NCI-H2107 treated with DMSO at 0.1 percent for 48 hours (cell line): ENCODE measurements around the gene ZNF689.

Source experiments
- DNase-seq: peaks from one replicate; lab custom pipeline; 2025; ENCODE audit not compliant: unreplicated experiment; lab: John Stamatoyannopoulos, UW

Gene ZNF689

GRCh38 chr16:30609926-30610839, at the start of gene ZNF689:
ZNF689 (minus strand) TSS chr16:30610389; CDS start chr16:30610041, 348 bp downstream.
- peak; percentile 93 for DNase-seq

DNA sequence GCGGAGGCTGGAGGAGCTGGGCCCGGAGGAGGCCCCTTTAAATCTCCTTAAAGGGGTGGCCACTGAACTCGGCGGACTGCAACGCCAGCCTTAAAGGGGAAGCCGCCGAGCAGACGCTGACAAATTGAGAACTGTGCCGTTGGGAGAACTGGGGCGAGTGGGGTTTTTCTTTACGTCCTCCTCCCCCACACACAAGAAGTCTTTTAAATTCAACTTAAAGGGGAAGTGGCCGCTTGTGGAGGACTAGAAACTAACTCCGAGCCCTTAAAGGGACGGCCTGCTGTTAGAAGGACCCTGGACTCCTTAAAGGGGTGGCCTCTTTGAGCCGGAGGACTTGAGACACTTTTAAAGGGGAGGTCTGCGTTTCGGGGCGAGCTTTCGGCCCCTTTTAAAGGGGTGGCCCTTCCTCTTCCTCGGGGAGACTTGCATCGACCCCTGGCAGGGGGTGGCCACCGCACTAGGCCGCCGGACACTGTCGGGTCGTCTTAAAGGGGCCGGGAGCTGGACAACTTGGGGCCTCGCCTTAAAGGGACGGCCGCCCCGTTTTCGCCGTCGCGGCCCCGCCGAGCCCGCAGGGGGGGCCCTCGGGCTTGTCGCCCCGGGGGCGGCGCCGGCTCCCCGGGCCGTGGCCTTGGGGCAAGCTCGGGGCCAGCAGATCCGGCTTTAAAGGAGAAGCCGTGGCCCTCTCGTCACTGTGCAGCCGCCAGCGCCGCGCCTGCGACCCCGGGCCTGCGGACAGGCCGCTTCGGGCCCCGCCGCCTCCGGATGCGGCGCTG, 48.7 kb upstream of the ZNF689 start:
- DNase-seq = no peak

- DNase-seq = peak; percentile 99
Measured at GRCh38 chr16:30657866-30658730, 47.9 kb upstream of the ZNF689 start, which contains the start of gene FBRS. FBRS (plus strand) TSS chr16:30658431; CDS start chr16:30659519, 1,088 bp downstream.

GRCh38 chr16:30656974-30657865, 47.0 kb upstream of the ZNF689 start:
- DNase-seq = no peak

DNA sequence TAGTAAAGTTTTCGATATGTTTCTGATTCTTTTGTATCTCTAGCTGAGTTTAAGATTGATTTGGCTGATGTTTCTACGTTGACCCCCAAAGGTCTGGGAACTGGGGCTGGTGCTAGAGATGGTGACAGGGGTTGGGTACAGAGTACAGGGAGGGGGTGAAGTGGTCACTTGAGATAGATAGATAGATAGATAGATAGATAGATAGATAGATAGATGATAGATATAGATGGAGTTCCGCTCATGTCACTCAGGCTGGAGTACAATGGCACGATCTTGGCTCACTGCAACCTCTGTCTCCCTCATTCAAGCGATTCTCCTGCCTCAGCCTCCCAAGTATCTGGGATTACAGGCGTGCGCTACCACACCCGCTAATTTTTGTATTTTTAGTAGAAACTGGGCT, 46.2 kb upstream of the ZNF689 start:
- no peak for DNase-seq

DNA sequence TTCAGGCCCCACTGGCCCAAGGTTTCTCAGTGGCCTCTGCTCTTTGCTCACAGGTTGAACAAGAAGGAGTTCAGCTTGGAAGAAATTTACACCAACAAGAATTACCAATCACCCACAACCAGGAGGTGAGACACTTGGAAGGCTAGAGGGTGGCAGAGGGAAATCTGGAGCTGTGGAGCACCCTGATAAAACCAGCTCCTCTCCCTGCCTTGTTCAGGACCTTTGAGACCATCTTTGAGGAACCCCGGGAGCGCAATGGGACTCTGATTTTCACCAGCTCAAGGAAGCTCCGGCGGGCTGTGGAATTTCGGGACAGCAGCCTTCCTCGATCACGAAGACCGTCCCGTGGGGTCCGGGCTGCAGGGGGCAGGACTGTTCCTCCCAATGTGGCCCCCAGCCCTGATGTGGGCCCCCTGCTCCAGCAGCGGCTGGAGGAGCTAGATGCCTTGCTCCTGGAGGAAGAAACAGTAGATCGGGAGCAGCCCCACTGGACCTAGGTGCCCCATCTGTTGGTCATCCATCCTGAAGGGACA, 45.7 kb upstream of the ZNF689 start:
- DNase-seq = no peak

DNA sequence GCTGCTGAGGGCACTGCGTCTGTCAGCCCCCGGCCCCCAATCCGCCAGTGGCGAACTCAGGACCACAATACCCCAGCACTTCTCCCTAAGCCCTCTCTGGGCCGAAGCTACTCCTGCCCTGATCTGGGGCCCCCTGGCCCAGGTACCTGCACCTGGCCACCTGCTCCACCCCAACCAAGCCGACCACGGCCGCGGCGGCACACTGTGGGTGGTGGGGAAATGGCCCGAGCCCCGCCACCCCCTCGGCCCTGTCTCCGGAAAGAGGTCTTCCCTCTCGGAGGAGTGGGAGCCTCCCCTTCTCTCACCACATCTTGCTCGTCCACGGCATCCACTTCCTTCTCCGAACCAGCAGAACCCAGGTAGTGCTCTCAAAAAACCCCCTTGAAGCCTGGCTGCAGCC, 44.7 kb upstream of the ZNF689 start:
- DNase-seq = no peak

GRCh38 chr16:30652718-30653117, 42.5 kb upstream of the ZNF689 start:
- no peak for DNase-seq

DNA sequence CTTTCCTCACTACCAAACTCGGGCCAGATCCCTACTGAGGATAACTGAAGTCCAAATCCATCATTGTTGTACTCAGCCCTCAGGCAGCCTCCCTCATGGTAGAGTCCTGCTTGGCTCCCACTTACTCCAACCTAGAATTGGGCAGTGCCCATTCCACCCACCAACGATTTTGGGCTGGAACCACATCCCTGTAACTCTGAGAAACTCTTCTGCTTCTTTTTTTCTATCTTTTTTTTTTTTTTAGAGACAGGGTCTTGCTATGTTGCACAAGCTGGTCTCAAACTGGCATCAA, 41.8 kb upstream of the ZNF689 start:
- no peak for DNase-seq

DNA sequence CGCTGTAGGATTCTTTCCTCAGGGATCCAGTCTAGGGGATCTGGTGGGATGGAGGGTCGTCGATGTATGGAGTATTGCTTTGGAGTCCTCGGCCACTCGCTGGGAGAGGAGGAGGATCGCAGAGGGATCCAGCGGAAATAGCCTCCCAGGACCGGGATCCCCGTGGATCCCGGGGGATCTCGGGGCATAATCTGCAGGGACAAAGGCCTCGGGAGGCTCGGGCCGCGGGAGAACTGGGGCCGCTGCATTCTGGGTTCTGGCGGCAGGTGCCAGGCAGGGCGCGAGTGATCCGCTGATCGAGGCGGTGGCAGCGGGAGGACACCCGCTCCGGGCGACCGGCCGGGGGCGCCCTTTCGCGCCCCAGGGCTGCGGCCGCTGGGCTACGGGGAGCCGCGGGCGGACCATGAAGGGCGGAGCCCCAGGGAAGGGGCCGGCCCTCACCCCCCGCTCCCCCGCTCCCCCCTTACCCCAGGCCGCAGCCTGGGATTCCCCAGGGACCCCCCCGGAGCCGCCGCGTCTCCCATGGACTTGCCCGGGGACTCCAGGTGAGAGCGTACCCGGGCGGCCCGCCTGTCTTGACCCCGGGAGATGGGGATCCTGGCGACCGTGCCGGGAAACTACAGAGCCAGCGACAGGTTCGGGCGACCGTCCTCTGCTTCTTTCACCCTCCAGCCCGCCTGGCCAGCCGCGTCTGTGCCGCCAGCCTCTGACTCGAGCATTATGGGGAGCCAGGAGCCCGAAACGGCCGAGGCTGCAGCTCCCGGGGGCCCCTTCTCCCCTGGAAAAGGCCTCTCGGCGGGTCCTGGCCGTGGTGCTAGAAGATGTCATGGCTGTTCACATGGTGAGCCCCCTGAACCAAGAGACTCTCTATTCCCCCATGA, 41.2 kb upstream of the ZNF689 start:
- peak; percentile 20 for DNase-seq

GRCh38 chr16:30650369-30651123, 40.4 kb upstream of the ZNF689 start, which contains the start of gene PRR14:
PRR14 (plus strand) TSS chr16:30650960; CDS start chr16:30651646, 686 bp downstream.
- peak; percentile 97 for DNase-seq

GRCh38 chr16:30649725-30650368, 39.7 kb upstream of the ZNF689 start:
- no peak for DNase-seq

GRCh38 chr16:30647274-30647571, 37.0 kb upstream of the ZNF689 start:
- DNase-seq = no peak

DNA sequence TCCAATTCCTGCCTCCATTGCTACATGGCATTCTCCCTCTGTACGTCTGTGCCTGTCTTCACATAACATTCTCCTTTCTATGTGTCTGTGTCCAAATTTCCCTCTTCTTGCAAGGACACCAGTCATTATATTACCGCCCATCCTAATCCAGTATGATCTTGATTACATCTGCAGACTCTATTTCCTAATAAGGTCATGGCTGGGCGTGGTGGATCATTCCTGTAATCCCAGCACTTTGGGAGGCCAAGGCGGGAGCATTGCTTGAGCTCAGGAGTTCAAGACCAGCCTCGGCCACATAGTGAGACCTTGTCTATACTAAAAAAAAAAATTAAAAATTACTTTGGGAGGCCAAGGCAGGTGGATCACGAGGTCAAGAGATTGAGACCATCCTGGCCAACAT, 35.5 kb upstream of the ZNF689 start:
- DNase-seq = no peak

GRCh38 chr16:30644334-30644830, 34.2 kb upstream of the ZNF689 start:
- DNase-seq = no peak

GRCh38 chr16:30641378-30641982, 31.3 kb upstream of the ZNF689 start:
- DNase-seq = no peak

- DNase-seq = peak; percentile 57
Measured at GRCh38 chr16:30637944-30638343, 27.8 kb upstream of the ZNF689 start.
